ENCODE data around the gene RNF5.

Gene RNF5

GRCh38 chr6:32176476-32177182 lies 1.6 kb upstream of the RNF5 start:
- peak; percentile 84 for DNase-seq (ENCODE audit: low read depth)
- H3K4me3 ChIP-seq (ENCODE audit: low read length) = peak overlapping the region; percentile 66
- TF ChIP-seq CTCF (IDR thresholded peaks at IDR 0.05; ENCODE audit: insufficient read depth, low read depth, low read length, missing control alignments) = no peak

- DNase-seq (ENCODE audit: low read depth) = no peak
- peak overlapping the region; percentile 66 for H3K4me3 ChIP-seq (ENCODE audit: low read length)
- no peak for TF ChIP-seq CTCF (IDR thresholded peaks at IDR 0.05; ENCODE audit: insufficient read depth, low read depth, low read length, missing control alignments)
Observed at GRCh38 chr6:32177183-32177787, 920 bp upstream of the RNF5 start.

- peak overlapping the region; percentile 66 for H3K4me3 ChIP-seq (ENCODE audit: low read length)
- TF ChIP-seq CTCF (IDR thresholded peaks at IDR 0.05; ENCODE audit: insufficient read depth, low read depth, low read length, missing control alignments) = no peak
- DNase-seq (ENCODE audit: low read depth) = no peak
Observed at GRCh38 chr6:32178547-32179440, 589 bp downstream of the RNF5 start.

- DNase-seq (ENCODE audit: low read depth) = no peak
- no peak overlapping the region for H3K4me3 ChIP-seq (ENCODE audit: low read length)
- TF ChIP-seq CTCF (IDR thresholded peaks at IDR 0.05; ENCODE audit: insufficient read depth, low read depth, low read length, missing control alignments) = no peak
Observed at GRCh38 chr6:32179766-32180405, 1.7 kb downstream of the RNF5 start.

- H3K4me3 ChIP-seq (ENCODE audit: low read length) = no peak overlapping the region
- TF ChIP-seq CTCF (IDR thresholded peaks at IDR 0.05; ENCODE audit: insufficient read depth, low read depth, low read length, missing control alignments) = no peak
- no peak for DNase-seq (ENCODE audit: low read depth)
Observed at GRCh38 chr6:32181148-32181702, 3.0 kb downstream of the RNF5 start.

- no peak overlapping the region for H3K4me3 ChIP-seq (ENCODE audit: low read length)
- DNase-seq (ENCODE audit: low read depth) = no peak
- no peak for TF ChIP-seq CTCF (IDR thresholded peaks at IDR 0.05; ENCODE audit: insufficient read depth, low read depth, low read length, missing control alignments)
Observed at GRCh38 chr6:32181915-32182529, 3.8 kb downstream of the RNF5 start.
